ENCODE results near the gene SPOCK1.

The SPOCK1 gene

DNA sequence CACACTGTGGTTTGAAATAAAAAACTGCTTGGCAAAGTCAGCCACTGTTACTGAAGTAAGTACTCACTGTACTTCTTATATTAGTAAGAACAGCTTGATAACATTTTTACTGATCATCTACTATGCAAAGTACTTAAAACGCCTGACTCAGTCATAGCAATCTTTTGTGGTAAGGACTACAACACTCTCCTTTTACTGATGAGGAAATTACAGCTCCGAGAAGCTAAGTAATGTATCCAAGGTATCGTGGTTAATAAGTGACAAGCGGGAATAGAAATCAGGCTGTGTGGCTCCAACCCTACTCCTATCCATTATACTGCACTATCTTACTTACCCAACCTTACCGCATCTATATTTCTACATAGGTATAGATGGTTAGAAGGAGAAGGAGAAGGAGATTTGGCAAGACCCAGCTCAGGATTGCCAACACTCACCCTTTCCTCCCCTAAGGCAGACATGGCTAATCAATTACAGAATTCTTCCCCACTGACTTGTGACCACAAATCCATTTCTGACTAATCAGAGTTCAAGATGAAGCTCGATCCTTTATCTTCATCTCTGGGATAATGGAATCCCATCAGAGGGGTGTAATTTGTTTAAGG, 281.4 kb downstream of the SPOCK1 start:
- Mint-ChIP-seq H3K27ac (no peak overlapping the region), H3K36me3 (ENCODE audit: low read depth) (no peaks in the 10 kb centered on the region), H3K4me1 (peaks cover 15% of the 10 kb centered on the region), H3K9me3 (no peaks in the 10 kb centered on the region), H3K27me3 (ENCODE audit: low read depth) (peaks cover 14% of the 10 kb centered on the region), H3K4me3 (no peak overlapping the region)
- TF ChIP-seq, protein P1, sequence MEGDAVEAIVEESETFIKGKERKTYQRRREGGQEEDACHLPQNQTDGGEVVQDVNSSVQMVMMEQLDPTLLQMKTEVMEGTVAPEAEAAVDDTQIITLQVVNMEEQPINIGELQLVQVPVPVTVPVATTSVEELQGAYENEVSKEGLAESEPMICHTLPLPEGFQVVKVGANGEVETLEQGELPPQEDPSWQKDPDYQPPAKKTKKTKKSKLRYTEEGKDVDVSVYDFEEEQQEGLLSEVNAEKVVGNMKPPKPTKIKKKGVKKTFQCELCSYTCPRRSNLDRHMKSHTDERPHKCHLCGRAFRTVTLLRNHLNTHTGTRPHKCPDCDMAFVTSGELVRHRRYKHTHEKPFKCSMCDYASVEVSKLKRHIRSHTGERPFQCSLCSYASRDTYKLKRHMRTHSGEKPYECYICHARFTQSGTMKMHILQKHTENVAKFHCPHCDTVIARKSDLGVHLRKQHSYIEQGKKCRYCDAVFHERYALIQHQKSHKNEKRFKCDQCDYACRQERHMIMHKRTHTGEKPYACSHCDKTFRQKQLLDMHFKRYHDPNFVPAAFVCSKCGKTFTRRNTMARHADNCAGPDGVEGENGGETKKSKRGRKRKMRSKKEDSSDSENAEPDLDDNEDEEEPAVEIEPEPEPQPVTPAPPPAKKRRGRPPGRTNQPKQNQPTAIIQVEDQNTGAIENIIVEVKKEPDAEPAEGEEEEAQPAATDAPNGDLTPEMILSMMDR (IDR thresholded peaks at IDR 0.05; ENCODE audit: unreplicated experiment in 3 of 3): no peak

GRCh38 chr5:137216976-137217598, 282.0 kb downstream of the SPOCK1 start:
- Mint-ChIP-seq H3K27ac (no peak overlapping the region), H3K36me3 (ENCODE audit: low read depth) (no peaks in the 10 kb centered on the region), H3K27me3 (ENCODE audit: low read depth) (peaks cover 14% of the 10 kb centered on the region), H3K4me1 (peaks cover 12% of the 10 kb centered on the region), H3K9me3 (no peaks in the 10 kb centered on the region), H3K4me3 (no peak overlapping the region)
- TF ChIP-seq, protein P1 (IDR thresholded peaks at IDR 0.05; ENCODE audit: unreplicated experiment in 3 of 3): no peak

- H3K27ac Mint-ChIP-seq: no peak overlapping the region
- H3K27me3 Mint-ChIP-seq (ENCODE audit: low read depth): peaks cover 14% of the 10 kb centered on the region
- TF ChIP-seq, protein P1 (IDR thresholded peaks at IDR 0.05; ENCODE audit: unreplicated experiment in 3 of 3): no peak
- H3K9me3 Mint-ChIP-seq: no peaks in the 10 kb centered on the region
- H3K4me3 Mint-ChIP-seq: no peak overlapping the region
- peaks cover 8% of the 10 kb centered on the region for H3K4me1 Mint-ChIP-seq
- no peaks in the 10 kb centered on the region for H3K36me3 Mint-ChIP-seq (ENCODE audit: low read depth)
Measured at GRCh38 chr5:137215780-137216179, 283.3 kb downstream of the SPOCK1 start.

- TF ChIP-seq, protein P1 (IDR thresholded peaks at IDR 0.05; ENCODE audit: unreplicated experiment in 3 of 3): no peak
- H3K27me3 Mint-ChIP-seq (ENCODE audit: low read depth): peaks cover 14% of the 10 kb centered on the region
- H3K4me1 Mint-ChIP-seq: peaks cover 8% of the 10 kb centered on the region
- H3K9me3 Mint-ChIP-seq: no peaks in the 10 kb centered on the region
- no peaks in the 10 kb centered on the region for H3K36me3 Mint-ChIP-seq (ENCODE audit: low read depth)
- no peak overlapping the region for H3K27ac Mint-ChIP-seq
- H3K4me3 Mint-ChIP-seq: no peak overlapping the region
Measured at GRCh38 chr5:137215261-137215660, 283.9 kb downstream of the SPOCK1 start.

GRCh38 chr5:137214446-137215189, 284.5 kb downstream of the SPOCK1 start:
- Mint-ChIP-seq H3K9me3 (no peaks in the 10 kb centered on the region), H3K4me1 (peaks cover 11% of the 10 kb centered on the region), H3K4me3 (no peak overlapping the region), H3K27me3 (ENCODE audit: low read depth) (peaks cover 14% of the 10 kb centered on the region), H3K36me3 (ENCODE audit: low read depth) (no peaks in the 10 kb centered on the region), H3K27ac (no peak overlapping the region)
- TF ChIP-seq, protein P1 (IDR thresholded peaks at IDR 0.05; ENCODE audit: unreplicated experiment in 3 of 3): no peak
